ENCODE results near the gene AOC1.

The AOC1 gene

DNA sequence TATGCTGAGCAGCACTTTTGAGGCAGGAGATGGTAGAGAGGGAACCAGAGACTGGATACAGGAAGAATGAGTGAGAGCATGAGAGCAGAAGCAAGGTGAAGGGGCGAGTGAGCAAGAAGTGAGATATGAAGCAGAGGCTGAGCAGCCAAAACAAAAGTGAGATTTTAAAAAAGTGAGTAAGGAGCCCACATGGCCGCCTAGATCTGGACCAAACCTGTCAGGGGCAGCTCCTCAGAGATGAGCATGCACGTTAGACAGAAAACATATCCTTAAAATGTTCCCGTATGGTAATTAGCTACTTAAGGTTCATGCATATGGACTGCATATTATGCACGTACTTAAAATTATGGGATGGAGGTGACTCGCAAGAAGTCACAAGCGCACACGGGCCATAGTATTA is 29.3 kb upstream of the AOC1 start:
- Histone ChIP-seq H3K4me3 (ENCODE audit: low read depth, low read length) (no peak overlapping the region), H3K36me3 (ENCODE audit: control insufficient read depth in 2 of 2, insufficient read depth in 1 of 2, low read length in 2 of 2) (no peaks in the 10 kb centered on the region), H3K4me1 (ENCODE audit: control insufficient read depth, insufficient read depth, low read length) (no peaks in the 10 kb centered on the region), H3K27ac (ENCODE audit: extremely low read depth, low read depth, low read length) (no peak overlapping the region), H3K9me3 (ENCODE audit: control insufficient read depth, insufficient read depth, low read depth, low read length) (no peaks in the 10 kb centered on the region)
- ChIA-PET CTCF (interaction anchor here (0.7 kb wide), 1 partner anchor 1159 kb away, joined by 3 read pairs; no protein-coding TSS in a partner anchor), POLR2A (no interaction called here)
- TF ChIP-seq ZNF501 (tag by site-specific recombination; IDR thresholded peaks at IDR 0.05), result no peak
- TF ChIP-seq ZNF776 (tag by site-specific recombination; IDR thresholded peaks at IDR 0.05; ENCODE audit: borderline replicate concordance), result no peak

- ChIA-PET POLR2A (interaction anchor here (0.6 kb wide), 1 partner anchor 21 kb away, joined by 4 read pairs; no protein-coding TSS in a partner anchor), CTCF (interaction anchor here (0.6 to 1.6 kb wide), 4 partner anchors 9 to 1158 kb away, joined by 3 to 4 read pairs (median 3); no protein-coding TSS in a partner anchor)
- Histone ChIP-seq H3K27ac (ENCODE audit: extremely low read depth, low read depth, low read length) (no peak overlapping the region), H3K4me3 (ENCODE audit: low read depth, low read length) (no peak overlapping the region), H3K4me1 (ENCODE audit: control insufficient read depth, insufficient read depth, low read length) (no peaks in the 10 kb centered on the region), H3K36me3 (ENCODE audit: control insufficient read depth in 2 of 2, insufficient read depth in 1 of 2, low read length in 2 of 2) (no peaks in the 10 kb centered on the region), H3K9me3 (ENCODE audit: control insufficient read depth, insufficient read depth, low read depth, low read length) (no peaks in the 10 kb centered on the region)
- TF ChIP-seq ZNF394 (tag by site-specific recombination; IDR thresholded peaks at IDR 0.05; ENCODE audit: borderline replicate concordance) (no peak), TRIM28 (IDR thresholded peaks at IDR 0.05; ENCODE audit: borderline replicate concordance, low read length) (peak; percentile 95), ZNF2 (tag by site-specific recombination; IDR thresholded peaks at IDR 0.05) (no peak), ZNF677 (tag by site-specific recombination; IDR thresholded peaks at IDR 0.05) (no peak), PRDM6 (tag by site-specific recombination; IDR thresholded peaks at IDR 0.05) (no peak; the same call in 1 of the 2 replicates), ZXDB (tag by site-specific recombination; IDR thresholded peaks at IDR 0.05) (peak; percentile 30; the same call in 1 of the 2 replicates), SCRT2 (tag by site-specific recombination; IDR thresholded peaks at IDR 0.05) (peak; percentile 24; the same call in 1 of the 2 replicates), ZBTB49 (tag by site-specific recombination; IDR thresholded peaks at IDR 0.05; ENCODE audit: low read depth) (no peak), ZNF626 (tag by site-specific recombination; IDR thresholded peaks at IDR 0.05) (no peak), ZBTB1 (tag by site-specific recombination; IDR thresholded peaks at IDR 0.05) (no peak), SCRT1 (tag by site-specific recombination; IDR thresholded peaks at IDR 0.05; ENCODE audit: borderline replicate concordance) (no peak), ZNF140 (tag by site-specific recombination; IDR thresholded peaks at IDR 0.05) (no peak), ZNF629 (tag by site-specific recombination; IDR thresholded peaks at IDR 0.05) (0 out of 2 replicates have a peak, but pooled peaks have one; percentile 39), ZNF37A (tag by site-specific recombination; IDR thresholded peaks at IDR 0.05) (no peak), ZEB2 (tag by site-specific recombination; IDR thresholded peaks at IDR 0.05) (no peak), ZNF600 (tag by site-specific recombination; IDR thresholded peaks at IDR 0.05) (0 out of 2 replicates have a peak, but pooled peaks have one; percentile 11), KLF1 (tag by site-specific recombination; IDR thresholded peaks at IDR 0.05) (0 out of 2 replicates have a peak, but pooled peaks have one; percentile 9), TSHZ1 (tag by site-specific recombination; IDR thresholded peaks at IDR 0.05; ENCODE audit: borderline replicate concordance) (no peak), GLIS1 (tag by site-specific recombination; IDR thresholded peaks at IDR 0.05) (no peak), ZNF146 (tag by site-specific recombination; IDR thresholded peaks at IDR 0.05) (no peak), ZNF510 (tag by site-specific recombination; IDR thresholded peaks at IDR 0.05; ENCODE audit: insufficient replicate concordance) (no peak)
- TF ChIP-seq, protein P1, sequence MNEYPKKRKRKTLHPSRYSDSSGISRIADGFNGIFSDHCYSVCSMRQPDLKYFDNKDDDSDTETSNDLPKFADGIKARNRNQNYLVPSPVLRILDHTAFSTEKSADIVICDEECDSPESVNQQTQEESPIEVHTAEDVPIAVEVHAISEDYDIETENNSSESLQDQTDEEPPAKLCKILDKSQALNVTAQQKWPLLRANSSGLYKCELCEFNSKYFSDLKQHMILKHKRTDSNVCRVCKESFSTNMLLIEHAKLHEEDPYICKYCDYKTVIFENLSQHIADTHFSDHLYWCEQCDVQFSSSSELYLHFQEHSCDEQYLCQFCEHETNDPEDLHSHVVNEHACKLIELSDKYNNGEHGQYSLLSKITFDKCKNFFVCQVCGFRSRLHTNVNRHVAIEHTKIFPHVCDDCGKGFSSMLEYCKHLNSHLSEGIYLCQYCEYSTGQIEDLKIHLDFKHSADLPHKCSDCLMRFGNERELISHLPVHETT (tag by site-specific recombination; IDR thresholded peaks at IDR 0.05), result no peak
Measured at GRCh38 chr7:150823484-150824126, 28.7 kb upstream of the AOC1 start.
